HG03571 (cell line): ENCODE data around the gene GIGYF2.
"Not testable (repeated sequence)": the region's sequence is repeated elsewhere in the genome, so short reads cannot be mapped to it uniquely, and the experiment has no call there.

Experiments
- ATAC-seq: cut with Tn5 transposase; IDR thresholded peaks from one replicate; pipeline ENCODE4 v1.9.1; 2021; ENCODE audit not compliant: unreplicated experiment

GIGYF2 gene

GRCh38 chr2:232687382-232688160 lies 9.6 kb upstream of the GIGYF2 start:
- no peak for ATAC-seq

DNA sequence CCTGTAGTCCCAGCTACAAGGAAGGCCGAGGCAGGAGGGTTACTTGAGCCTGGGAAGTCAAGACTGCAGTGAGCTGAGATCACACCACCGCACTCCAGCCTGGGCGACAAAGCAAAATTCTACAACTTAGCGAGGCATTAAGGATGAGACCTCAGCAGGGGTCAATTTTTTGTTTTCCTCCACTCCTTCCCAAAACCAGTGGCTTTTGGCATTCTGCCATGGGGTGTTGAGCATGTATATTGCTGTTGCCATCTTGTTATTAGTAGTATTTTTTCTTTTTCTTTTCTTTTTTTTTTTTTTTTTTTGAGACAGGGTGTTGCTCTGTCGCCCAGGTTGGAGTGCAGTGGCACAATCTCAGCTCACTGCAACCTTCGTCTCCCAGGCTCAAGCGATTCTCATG lies 8.9 kb upstream of the GIGYF2 start:
- no peak for ATAC-seq

DNA sequence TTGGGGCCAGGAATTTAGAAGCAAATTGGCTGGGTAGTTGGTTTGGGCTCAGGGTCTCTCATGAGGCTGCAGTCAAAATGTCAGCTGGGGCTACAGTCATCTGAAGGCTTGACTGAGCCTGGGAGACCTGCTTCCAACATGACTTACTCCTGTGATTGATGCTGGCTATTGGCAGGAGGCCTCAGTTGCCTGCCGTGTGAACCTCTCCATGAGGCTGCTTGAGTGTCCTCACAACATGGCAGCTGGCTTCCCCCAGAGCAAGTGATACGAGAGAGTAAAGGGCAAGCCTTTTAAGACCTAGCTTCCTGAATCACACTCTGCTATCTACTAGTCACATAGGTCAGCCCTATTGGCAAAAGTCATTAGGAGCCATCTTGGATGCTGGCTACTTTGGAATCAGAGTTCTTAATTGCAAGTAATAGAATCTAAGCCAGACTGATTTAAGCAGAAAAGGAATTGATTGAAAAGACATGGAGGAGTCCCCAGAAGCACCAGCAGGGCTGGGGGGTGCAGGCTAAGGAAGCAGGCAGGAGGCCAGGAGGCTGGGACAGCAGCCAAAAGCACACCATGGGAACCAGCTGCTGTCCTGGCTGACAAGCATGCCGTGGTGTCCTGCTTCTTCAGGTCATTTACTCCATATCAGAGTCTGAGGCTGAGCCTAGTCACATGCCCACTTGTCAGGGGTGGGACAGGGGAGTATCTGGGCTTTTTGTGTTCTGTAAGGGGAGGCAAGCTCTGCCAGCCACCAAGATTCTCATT lies 7.8 kb upstream of the GIGYF2 start:
- ATAC-seq, result no peak

DNA sequence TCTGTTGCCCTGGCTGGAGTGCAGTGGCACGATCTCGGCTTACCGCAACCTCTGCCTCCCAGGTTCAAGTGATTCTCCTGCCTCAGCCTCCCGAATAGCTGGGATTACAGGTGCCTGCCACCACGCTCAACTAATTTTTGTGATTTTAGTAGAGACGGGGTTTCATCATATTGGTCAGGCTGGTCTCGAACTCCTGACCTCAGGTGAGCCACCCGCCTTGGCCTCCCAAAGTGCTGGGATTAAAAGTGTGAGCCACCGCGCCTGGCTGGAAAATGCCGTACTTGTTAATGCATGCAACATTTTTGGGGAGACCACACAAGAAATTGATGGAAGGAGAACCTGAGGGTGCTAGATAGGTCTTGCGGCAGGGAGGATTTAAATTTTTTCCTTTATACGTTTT lies 6.0 kb upstream of the GIGYF2 start:
- not testable (repeated sequence) for ATAC-seq

- no peak for ATAC-seq
These were observed 3.8 kb upstream of the GIGYF2 start for GRCh38 chr2:232693344-232693743.

DNA sequence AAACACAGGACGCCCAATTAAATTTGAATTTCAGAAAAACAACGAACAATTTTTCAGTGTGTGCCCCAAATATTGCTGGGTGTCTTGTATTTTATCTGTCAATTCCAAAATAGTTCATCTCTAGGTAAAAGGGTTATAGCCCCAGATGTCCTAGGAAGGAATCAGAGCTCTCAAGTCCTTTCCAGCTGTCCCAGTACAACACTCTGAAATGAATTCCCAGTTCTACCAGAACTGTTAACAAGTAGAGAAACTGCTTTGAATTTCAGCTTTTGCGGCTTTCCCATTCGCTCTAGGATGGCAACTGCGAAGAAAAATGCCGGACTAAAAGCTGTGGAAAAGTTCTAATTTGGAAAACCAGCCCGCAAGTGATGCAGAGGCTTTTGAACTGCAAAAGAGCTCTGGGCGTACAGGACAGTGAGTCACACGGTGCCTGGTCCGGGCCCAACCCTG lies 497 bp upstream of the GIGYF2 start:
- no peak for ATAC-seq

DNA sequence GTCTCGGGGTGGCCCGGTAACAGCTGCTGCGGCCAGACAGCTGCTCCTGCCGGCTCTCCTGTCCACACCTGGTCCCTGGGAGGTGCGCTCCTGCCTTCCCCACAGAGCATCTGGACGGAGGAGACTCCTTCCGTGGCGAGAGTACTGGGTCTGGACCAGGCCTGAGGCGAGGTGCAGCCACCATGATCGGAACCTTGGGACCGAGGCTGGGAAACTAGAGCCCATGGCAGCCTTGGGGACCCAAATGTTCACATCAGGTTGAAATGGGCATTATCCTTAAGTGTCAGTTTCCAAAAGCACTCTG lies 628 bp downstream of the GIGYF2 start:
- ATAC-seq, result no peak

GRCh38 chr2:232698556-232699091 lies 1.5 kb downstream of the GIGYF2 start:
- ATAC-seq, result no peak

DNA sequence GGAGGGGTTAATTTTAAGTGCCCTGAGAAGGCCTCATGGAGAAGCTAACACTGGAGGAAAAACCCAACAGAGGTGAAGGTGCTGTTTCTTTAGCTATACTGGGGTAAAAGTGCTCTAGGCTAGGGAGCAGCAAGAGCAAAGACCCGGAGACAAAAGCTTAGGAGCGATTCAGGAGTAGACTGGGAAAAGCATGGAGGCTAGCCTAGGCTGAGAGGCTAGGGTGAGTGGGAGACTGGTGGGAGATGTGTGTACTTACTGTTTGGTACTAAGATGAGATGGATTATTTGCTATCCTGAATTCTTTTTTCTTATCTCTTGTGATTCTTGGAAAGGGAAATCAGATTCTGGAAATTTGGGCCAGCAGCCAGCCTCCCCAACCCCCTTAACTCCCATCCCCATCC lies 2.0 kb downstream of the GIGYF2 start:
- ATAC-seq, result no peak

- ATAC-seq, result no peak
These were observed 3.0 kb downstream of the GIGYF2 start for GRCh38 chr2:232700154-232700553.

DNA sequence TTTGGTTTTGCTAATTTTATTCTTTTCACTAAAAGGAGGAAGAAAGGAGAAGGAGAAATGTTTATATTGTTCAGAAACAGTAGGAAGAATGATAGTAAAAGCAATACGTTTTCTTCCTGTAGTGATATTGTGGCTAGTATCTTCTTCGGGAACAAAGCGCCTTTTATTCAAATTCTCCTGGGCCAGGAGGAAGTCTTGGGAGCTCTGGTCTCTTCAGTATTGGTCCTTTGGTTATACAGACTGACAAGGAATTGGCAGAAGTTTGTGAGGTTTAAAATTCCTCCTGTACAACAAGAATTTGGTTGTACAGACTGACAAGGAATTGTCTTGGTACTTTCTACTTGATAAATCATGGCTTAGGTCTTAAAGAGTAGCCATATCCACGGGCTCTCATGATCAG lies 9.9 kb downstream of the GIGYF2 start:
- ATAC-seq, result no peak

- no peak for ATAC-seq
These were observed 16.4 kb downstream of the GIGYF2 start for GRCh38 chr2:232713505-232713904.

DNA sequence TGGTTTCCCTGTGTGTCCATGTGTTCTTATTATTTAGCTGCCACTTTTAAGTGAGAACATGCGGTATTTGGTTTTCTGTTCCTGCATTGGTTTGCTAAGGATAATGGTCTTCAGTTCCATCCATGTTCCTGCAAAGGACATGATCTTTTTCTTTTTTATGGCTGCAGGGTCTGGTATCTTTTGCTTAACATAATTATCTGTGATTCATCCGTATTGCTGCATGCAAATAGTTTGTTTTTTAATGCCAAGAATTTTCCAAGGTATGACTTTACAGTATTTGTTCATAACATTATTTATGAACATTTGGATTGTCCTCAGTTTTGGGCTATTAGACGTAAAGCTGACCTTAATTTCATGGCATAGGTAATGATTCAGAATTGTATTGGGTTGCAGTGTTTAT lies 17.8 kb downstream of the GIGYF2 start:
- ATAC-seq, result no peak

DNA sequence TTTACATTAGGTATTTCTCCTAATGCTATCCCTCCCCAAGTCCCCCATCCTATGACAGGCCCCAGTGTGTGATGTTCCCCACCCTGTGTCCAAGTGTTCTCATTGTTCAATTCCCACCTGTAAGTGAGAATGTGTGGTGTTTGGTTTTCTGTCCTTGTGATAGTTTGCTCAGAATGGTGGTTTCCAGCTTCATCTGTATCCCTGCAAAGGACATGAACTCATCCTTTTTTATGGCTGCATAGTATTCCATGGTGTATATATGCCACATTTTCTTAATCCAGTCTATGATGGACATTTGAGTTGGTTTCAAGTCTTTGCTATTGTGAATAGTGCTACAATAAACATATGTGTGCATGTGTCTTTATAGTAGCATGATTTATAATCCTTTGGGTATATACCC lies 22.9 kb downstream of the GIGYF2 start:
- not testable (repeated sequence) for ATAC-seq

- no peak for ATAC-seq
These were observed 24.1 kb downstream of the GIGYF2 start for GRCh38 chr2:232721261-232721660.

GRCh38 chr2:232721882-232722281 lies 24.8 kb downstream of the GIGYF2 start:
- no peak for ATAC-seq

- no peak for ATAC-seq
These were observed 25.9 kb downstream of the GIGYF2 start for GRCh38 chr2:232723027-232723426.

DNA sequence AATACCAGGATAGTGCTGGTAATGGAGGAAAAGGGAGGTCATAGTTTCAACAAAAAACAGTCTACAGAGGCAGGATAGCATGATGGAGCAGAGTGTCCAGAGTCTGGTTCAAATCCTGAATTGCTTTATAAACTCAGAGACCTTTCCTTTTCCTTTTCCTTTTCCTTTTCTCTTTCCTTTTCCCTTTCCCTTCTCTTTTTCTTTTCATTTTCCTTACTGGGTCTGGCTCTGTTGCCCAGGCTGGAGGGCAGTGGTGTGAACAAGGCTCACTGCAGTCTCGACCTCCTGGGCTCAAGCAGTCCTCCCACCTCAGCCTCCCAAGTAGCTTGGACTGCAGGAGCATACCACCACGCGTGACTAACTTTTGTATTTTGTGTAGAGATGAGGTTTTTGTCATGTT lies 31.7 kb downstream of the GIGYF2 start:
- ATAC-seq, result no peak

DNA sequence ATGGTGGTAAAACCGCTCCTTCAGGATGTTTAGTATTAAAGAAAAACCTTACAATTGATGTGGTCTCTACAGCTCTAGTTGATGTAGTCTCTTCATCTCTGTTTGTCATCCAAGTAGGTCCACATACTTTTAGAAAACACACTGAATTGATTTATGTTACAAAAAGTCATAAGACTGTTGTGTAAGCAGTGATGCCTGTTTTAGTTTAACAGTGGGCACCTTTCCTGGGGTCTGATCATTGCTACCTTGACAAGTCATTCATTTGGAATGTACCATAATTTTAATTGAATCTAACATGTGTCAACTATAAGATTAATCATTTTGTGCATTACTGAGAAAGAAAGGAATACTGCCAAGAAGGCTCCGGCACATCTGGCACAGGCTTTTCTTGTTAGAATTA lies 34.3 kb downstream of the GIGYF2 start:
- ATAC-seq, result no peak

DNA sequence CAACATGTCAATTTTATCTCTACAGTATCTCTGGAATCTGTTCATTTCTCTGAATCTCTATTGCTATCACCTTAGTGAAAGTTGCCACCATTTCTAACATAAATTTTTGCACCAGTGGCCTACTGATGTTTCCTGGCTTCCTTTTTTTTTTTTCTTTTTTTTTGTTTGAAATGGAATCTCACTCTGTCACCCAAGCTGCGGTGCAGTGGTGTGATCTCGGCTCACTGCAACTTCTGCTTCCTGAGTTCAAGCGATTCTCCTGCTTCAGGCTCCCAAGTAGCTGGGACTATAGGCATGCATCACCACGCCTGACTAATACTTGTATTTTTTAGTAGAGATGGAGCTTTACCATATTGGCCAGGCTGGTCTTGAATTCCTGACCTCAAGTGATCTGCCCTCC lies 44.2 kb downstream of the GIGYF2 start:
- ATAC-seq, result no peak

GRCh38 chr2:232741972-232742371 lies 44.8 kb downstream of the GIGYF2 start:
- no peak for ATAC-seq

GRCh38 chr2:232744963-232745362 lies 47.8 kb downstream of the GIGYF2 start:
- ATAC-seq, result no peak
